ENCODE results near the gene CXXC4.

DNA sequence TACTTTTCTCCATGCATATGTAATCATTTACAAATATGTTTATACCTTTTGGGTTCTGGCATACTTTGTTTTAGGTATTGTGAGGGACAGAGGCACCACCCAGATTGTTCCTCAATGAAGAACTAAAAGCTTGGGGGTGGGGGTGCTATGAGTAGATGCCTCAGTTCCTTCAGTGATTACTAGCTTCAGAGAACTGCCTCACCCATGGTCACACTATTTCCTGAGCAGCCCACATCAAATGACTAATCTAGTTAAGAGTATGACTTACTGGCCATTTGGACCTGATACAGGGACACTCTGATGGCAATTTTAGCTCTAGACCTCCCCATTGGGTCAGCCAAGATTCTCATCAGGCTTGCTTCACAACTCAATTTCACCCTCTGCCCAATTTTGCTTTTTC, 22.2 kb upstream of the CXXC4 start:
- TF ChIP-seq, protein P1, sequence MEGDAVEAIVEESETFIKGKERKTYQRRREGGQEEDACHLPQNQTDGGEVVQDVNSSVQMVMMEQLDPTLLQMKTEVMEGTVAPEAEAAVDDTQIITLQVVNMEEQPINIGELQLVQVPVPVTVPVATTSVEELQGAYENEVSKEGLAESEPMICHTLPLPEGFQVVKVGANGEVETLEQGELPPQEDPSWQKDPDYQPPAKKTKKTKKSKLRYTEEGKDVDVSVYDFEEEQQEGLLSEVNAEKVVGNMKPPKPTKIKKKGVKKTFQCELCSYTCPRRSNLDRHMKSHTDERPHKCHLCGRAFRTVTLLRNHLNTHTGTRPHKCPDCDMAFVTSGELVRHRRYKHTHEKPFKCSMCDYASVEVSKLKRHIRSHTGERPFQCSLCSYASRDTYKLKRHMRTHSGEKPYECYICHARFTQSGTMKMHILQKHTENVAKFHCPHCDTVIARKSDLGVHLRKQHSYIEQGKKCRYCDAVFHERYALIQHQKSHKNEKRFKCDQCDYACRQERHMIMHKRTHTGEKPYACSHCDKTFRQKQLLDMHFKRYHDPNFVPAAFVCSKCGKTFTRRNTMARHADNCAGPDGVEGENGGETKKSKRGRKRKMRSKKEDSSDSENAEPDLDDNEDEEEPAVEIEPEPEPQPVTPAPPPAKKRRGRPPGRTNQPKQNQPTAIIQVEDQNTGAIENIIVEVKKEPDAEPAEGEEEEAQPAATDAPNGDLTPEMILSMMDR (IDR thresholded peaks at IDR 0.05) = no peak
- TF ChIP-seq POLR2A (IDR thresholded peaks at IDR 0.05) = no peak
